ENCODE data around the gene AMBP. TPM values are rescaled to one million over a fixed set of nuclear protein-coding genes. Genes with fewer than 3 reads are reported as not detected.

AMBP gene
- total and polyA plus RNA-seq, 4 donors: 0.47 to 3.7 (median 1.6) TPM

DNA sequence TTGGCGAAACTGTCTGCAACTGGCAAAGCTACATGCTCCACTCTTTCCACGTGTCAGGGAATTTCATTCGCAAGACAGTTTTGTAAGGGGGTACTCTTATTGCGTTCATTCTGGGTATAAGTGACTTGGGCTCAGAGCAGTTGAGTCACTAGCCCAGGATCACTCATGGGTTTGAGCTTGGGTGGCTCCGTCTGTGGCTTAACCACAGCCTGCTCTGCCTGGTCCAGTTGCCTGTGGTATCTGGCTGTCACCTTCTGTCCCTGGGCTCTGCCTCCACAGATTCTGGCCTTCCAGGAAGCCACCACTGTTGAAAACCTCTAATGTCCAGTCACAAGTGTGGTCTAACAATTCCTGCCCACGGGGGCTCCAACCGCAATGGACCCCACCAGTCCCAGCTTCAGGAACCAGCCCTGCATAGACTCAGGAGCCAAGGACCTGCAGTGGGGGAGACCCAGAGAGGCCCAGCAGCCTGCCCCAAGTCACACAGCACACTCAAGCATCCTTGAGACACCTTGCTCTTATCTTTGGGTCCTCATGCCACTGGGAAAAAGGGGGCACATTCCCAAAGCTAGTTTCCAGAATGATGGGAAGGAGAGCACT is 10.6 kb upstream of the AMBP start:
- DNase-seq (no peak), ATAC-seq (ENCODE audit: insufficient read depth, low FRiP score) (no peak)
- no peak overlapping the region for H3K27ac ChIP-seq (ENCODE audit: low read depth in 1 of 2, low read length in 1 of 2)
- no peaks in the 10 kb centered on the region for H3K9me3 ChIP-seq (ENCODE audit: control insufficient read depth in 4 of 4, insufficient read depth in 3 of 4, low read length in 3 of 4)
- H3K36me3 ChIP-seq (ENCODE audit: control insufficient read depth in 4 of 4, insufficient read depth in 4 of 4, low read length in 4 of 4): peaks cover 0 to 4% (median 0%) of the 10 kb centered on the region in 4 donors
- H3K27me3 ChIP-seq (ENCODE audit: control insufficient read depth in 3 of 3, insufficient read depth in 3 of 3, low read length in 2 of 3): no peaks in the 10 kb centered on the region
- H3K9ac ChIP-seq (ENCODE audit: insufficient read depth in 1 of 2, low read length in 2 of 2): no peak overlapping the region
- 89 to 91% methylated on average over 7 of the region's 7 CpGs for WGBS, 2 donors
- H3K4me3 ChIP-seq: no peak overlapping the region
- TF ChIP-seq, protein P1, sequence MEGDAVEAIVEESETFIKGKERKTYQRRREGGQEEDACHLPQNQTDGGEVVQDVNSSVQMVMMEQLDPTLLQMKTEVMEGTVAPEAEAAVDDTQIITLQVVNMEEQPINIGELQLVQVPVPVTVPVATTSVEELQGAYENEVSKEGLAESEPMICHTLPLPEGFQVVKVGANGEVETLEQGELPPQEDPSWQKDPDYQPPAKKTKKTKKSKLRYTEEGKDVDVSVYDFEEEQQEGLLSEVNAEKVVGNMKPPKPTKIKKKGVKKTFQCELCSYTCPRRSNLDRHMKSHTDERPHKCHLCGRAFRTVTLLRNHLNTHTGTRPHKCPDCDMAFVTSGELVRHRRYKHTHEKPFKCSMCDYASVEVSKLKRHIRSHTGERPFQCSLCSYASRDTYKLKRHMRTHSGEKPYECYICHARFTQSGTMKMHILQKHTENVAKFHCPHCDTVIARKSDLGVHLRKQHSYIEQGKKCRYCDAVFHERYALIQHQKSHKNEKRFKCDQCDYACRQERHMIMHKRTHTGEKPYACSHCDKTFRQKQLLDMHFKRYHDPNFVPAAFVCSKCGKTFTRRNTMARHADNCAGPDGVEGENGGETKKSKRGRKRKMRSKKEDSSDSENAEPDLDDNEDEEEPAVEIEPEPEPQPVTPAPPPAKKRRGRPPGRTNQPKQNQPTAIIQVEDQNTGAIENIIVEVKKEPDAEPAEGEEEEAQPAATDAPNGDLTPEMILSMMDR (IDR thresholded peaks at IDR 0.05; ENCODE audit: control extremely low read depth, extremely low read depth): no peak
- no peaks in the 10 kb centered on the region for H3K4me1 ChIP-seq (ENCODE audit: control insufficient read depth in 5 of 5, insufficient read depth in 5 of 5, low read length in 5 of 5)

DNA sequence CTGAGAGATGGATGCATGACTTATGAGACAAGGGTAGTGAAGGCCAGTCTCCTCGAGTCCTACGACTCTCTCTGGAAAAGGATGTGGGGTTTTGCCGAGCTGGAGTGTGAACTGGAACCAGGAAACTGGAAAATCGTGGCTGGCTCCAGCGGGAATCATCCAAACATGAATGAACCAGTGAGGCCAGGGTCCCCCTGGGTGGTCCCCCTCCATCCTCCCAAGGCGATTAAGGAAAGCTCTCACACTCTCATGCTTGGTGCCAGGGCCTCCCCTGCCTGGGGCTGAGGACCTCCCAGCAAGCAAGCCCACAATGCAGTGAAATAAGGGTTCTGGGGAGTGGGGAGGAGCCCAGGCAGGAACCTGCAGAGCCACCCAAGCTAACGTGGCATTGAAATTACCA is 9.6 kb upstream of the AMBP start:
- H3K27me3 ChIP-seq (ENCODE audit: control insufficient read depth in 3 of 3, insufficient read depth in 3 of 3, low read length in 2 of 3): no peaks in the 10 kb centered on the region
- no peak overlapping the region for H3K9ac ChIP-seq (ENCODE audit: insufficient read depth in 1 of 2, low read length in 2 of 2)
- TF ChIP-seq, protein P1 (IDR thresholded peaks at IDR 0.05; ENCODE audit: control extremely low read depth, extremely low read depth): no peak
- H3K9me3 ChIP-seq (ENCODE audit: control insufficient read depth in 4 of 4, insufficient read depth in 3 of 4, low read length in 3 of 4): no peaks in the 10 kb centered on the region
- H3K4me1 ChIP-seq (ENCODE audit: control insufficient read depth in 5 of 5, insufficient read depth in 5 of 5, low read length in 5 of 5): peaks cover 0 to 3% (median 0%) of the 10 kb centered on the region in 5 donors
- no peaks in the 10 kb centered on the region for H3K36me3 ChIP-seq (ENCODE audit: control insufficient read depth in 4 of 4, insufficient read depth in 4 of 4, low read length in 4 of 4)
- H3K27ac ChIP-seq (ENCODE audit: low read depth in 1 of 2, low read length in 1 of 2): no peak overlapping the region
- DNase-seq (peak in 1 of 3 donors; percentile 41), ATAC-seq (ENCODE audit: insufficient read depth, low FRiP score) (no peak)
- 63 to 72% methylated on average over 7 of the region's 7 CpGs for WGBS, 2 donors
- H3K4me3 ChIP-seq: no peak overlapping the region

DNA sequence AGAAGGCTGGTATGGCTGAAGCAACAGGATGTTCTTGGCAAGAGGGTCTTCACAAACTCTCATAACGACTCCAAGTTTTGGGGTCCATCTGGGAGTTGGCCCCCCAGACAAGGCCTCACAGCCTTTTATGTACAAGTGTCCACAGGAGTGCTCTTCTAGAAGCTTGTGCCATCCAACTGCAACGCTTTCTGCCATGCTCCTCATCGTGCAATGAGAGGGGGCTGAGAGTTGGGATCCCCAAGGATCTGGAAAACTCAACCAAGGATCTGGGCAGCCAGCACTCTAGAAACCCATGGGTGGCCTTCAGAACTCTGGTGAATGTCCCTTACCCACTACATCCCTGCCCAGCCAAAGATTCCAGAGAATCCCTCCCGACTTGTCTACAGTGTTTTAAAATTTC is 8.5 kb upstream of the AMBP start:
- no peak for DNase-seq
- H3K4me1 ChIP-seq (ENCODE audit: control insufficient read depth in 5 of 5, insufficient read depth in 5 of 5, low read length in 5 of 5): peaks cover 0 to 4% (median 2%) of the 10 kb centered on the region in 5 donors
- WGBS, 2 donors: 88 to 89% methylated on average over 4 of the region's 4 CpGs
- H3K27me3 ChIP-seq (ENCODE audit: control insufficient read depth in 3 of 3, insufficient read depth in 3 of 3, low read length in 2 of 3): no peaks in the 10 kb centered on the region
- no peaks in the 10 kb centered on the region for H3K36me3 ChIP-seq (ENCODE audit: control insufficient read depth in 4 of 4, insufficient read depth in 4 of 4, low read length in 4 of 4)
- H3K9ac ChIP-seq (ENCODE audit: insufficient read depth in 1 of 2, low read length in 2 of 2): no peak overlapping the region
- H3K9me3 ChIP-seq (ENCODE audit: control insufficient read depth in 4 of 4, insufficient read depth in 3 of 4, low read length in 3 of 4): no peaks in the 10 kb centered on the region
- no peak overlapping the region for H3K27ac ChIP-seq (ENCODE audit: low read depth in 1 of 2, low read length in 1 of 2)
- TF ChIP-seq, protein P1 (IDR thresholded peaks at IDR 0.05; ENCODE audit: control extremely low read depth, extremely low read depth): no peak
- H3K4me3 ChIP-seq: no peak overlapping the region
- ATAC-seq (ENCODE audit: insufficient read depth, low FRiP score): no peak

DNA sequence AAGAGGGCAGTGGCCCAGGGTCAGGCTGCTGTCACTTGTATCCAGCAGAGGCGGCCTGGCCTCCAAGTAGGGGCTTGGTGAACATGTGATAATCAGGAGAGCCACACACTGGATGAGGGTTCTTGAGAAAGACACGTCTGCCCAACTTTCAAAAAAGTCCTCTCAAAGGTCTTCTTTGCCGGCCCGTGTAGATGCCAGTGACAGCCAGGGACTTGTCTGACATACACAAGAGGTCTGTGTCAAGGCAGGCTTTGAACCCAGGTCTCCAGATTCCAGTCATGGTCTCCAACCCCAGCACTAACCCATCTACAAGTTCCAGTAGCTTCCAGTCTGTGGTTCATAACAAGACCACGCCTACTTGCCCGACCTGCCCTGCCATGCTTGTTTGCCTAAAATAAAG is 7.9 kb upstream of the AMBP start:
- H3K27ac ChIP-seq (ENCODE audit: low read depth in 1 of 2, low read length in 1 of 2): no peak overlapping the region
- no peak for ATAC-seq (ENCODE audit: insufficient read depth, low FRiP score)
- TF ChIP-seq, protein P1 (IDR thresholded peaks at IDR 0.05; ENCODE audit: control extremely low read depth, extremely low read depth): no peak
- no peaks in the 10 kb centered on the region for H3K36me3 ChIP-seq (ENCODE audit: control insufficient read depth in 4 of 4, insufficient read depth in 4 of 4, low read length in 4 of 4)
- 89 to 90% methylated on average over 6 of the region's 6 CpGs for WGBS, 2 donors
- H3K9ac ChIP-seq (ENCODE audit: insufficient read depth in 1 of 2, low read length in 2 of 2): no peak overlapping the region
- H3K4me3 ChIP-seq: no peak overlapping the region
- no peaks in the 10 kb centered on the region for H3K27me3 ChIP-seq (ENCODE audit: control insufficient read depth in 3 of 3, insufficient read depth in 3 of 3, low read length in 2 of 3)
- DNase-seq: no peak
- no peaks in the 10 kb centered on the region for H3K9me3 ChIP-seq (ENCODE audit: control insufficient read depth in 4 of 4, insufficient read depth in 3 of 4, low read length in 3 of 4)
- peaks cover 0 to 9% (median 2%) of the 10 kb centered on the region in 5 donors for H3K4me1 ChIP-seq (ENCODE audit: control insufficient read depth in 5 of 5, insufficient read depth in 5 of 5, low read length in 5 of 5)
